HL-60 (cell line): ENCODE results near the gene APH1B.

Experiments
- POLR2AphosphoS5 ChIP-seq: IDR thresholded peaks from 2 replicates; pipeline ENCODE4 v1.6.1; 2012; ENCODE audit warnings: low read depth
- TF ChIP-seq, protein P1 (sequence below): IDR thresholded peaks from one replicate; pipeline ENCODE4 v1.5.1; 2011; ENCODE audit warnings: low read length, control low read depth, inconsistent platforms; ENCODE audit not compliant: insufficient read depth
- TF ChIP-seq, protein P2 (sequence below): IDR thresholded peaks from 2 replicates; pipeline ENCODE4 v1.6.1; 2012; ENCODE audit warnings: low read depth; ENCODE audit not compliant: insufficient replicate concordance

DNA sequence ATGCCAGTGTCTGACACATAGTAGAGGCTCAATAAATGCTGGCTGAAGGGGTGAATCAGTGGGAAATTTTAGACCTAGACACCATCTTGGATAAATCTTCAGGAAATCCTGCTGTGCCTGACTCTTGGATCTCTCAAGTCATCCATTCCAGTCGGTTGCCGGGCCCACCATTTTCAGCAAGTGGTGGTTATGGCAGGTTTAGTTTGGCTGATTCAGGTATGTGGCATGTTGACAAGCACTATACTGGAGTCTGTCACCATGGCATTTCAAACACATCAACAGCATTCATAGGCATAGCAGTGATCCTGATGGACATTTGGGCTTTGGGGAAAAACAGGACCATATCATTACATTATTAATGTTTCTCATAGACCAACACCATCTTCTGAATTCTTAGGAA is 25.7 kb upstream of the APH1B start:
- TF ChIP-seq, protein P1, sequence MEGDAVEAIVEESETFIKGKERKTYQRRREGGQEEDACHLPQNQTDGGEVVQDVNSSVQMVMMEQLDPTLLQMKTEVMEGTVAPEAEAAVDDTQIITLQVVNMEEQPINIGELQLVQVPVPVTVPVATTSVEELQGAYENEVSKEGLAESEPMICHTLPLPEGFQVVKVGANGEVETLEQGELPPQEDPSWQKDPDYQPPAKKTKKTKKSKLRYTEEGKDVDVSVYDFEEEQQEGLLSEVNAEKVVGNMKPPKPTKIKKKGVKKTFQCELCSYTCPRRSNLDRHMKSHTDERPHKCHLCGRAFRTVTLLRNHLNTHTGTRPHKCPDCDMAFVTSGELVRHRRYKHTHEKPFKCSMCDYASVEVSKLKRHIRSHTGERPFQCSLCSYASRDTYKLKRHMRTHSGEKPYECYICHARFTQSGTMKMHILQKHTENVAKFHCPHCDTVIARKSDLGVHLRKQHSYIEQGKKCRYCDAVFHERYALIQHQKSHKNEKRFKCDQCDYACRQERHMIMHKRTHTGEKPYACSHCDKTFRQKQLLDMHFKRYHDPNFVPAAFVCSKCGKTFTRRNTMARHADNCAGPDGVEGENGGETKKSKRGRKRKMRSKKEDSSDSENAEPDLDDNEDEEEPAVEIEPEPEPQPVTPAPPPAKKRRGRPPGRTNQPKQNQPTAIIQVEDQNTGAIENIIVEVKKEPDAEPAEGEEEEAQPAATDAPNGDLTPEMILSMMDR = no peak
- no peak for TF ChIP-seq POLR2AphosphoS5
- TF ChIP-seq, protein P2, sequence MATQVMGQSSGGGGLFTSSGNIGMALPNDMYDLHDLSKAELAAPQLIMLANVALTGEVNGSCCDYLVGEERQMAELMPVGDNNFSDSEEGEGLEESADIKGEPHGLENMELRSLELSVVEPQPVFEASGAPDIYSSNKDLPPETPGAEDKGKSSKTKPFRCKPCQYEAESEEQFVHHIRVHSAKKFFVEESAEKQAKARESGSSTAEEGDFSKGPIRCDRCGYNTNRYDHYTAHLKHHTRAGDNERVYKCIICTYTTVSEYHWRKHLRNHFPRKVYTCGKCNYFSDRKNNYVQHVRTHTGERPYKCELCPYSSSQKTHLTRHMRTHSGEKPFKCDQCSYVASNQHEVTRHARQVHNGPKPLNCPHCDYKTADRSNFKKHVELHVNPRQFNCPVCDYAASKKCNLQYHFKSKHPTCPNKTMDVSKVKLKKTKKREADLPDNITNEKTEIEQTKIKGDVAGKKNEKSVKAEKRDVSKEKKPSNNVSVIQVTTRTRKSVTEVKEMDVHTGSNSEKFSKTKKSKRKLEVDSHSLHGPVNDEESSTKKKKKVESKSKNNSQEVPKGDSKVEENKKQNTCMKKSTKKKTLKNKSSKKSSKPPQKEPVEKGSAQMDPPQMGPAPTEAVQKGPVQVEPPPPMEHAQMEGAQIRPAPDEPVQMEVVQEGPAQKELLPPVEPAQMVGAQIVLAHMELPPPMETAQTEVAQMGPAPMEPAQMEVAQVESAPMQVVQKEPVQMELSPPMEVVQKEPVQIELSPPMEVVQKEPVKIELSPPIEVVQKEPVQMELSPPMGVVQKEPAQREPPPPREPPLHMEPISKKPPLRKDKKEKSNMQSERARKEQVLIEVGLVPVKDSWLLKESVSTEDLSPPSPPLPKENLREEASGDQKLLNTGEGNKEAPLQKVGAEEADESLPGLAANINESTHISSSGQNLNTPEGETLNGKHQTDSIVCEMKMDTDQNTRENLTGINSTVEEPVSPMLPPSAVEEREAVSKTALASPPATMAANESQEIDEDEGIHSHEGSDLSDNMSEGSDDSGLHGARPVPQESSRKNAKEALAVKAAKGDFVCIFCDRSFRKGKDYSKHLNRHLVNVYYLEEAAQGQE = no peak
